Lower leg skin (tissue), 3 donors: ENCODE measurements around the gene TSEN2.

Source experiments
- CTCF ChIP-seq, 3 donors: fragments of 450-650 bp; IDR thresholded peaks; one replicate each; pipeline ENCODE4 v1.5.1; 2016; ENCODE audit warnings: antibody characterized with exemption in 3 of 3, mild to moderate bottlenecking in 3 of 3, moderate library complexity in 2 of 3
- POLR2A ChIP-seq, 2 donors: fragments of 450-650 bp; IDR thresholded peaks; one replicate each; pipeline ENCODE4 v1.6.1; 2016 to 2017; ENCODE audit warnings: antibody characterized with exemption in 2 of 2, mild to moderate bottlenecking in 1 of 2, moderate library complexity in 1 of 2

DNA sequence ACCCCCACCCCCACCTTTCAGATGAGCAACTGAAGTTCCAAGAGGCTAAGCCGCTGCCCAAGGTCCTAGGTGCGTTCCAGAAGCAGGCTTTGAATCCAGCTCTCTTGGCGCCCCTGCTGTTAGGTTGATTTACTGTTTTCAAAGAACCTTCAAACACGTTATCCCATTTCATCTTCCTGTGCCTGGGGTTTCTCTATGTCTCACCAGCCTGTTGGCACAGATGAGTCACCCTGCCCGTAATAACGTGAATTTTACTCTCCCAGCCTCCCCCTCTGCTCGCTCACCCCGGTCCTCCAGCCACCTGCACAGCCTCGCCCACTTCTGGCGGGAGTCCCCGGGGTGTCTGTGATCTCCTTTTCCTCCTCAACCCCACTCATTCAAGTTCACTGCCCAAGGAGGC, 13.0 kb upstream of the TSEN2 start:
- TF ChIP-seq CTCF (IDR thresholded peaks at IDR 0.05) (no peak), POLR2A (IDR thresholded peaks at IDR 0.05) (no peak)
